NCI-H1417 treated with DMSO at 0.1 percent for 48 hours (cell line): ENCODE measurements around the gene UMOD.

Experiments
- DNase-seq: peaks from one replicate; lab custom pipeline; 2025; lab: John Stamatoyannopoulos, UW

UMOD gene

GRCh38 chr16:20300312-20301097 is 52.0 kb downstream of the UMOD start:
- DNase-seq = no peak

- no peak for DNase-seq
Observed at GRCh38 chr16:20298452-20298851, 54.1 kb downstream of the UMOD start.

- DNase-seq = no peak
Observed at GRCh38 chr16:20291208-20292206, 61.0 kb downstream of the UMOD start.

- DNase-seq = no peak
Observed at GRCh38 chr16:20289571-20289970, 62.9 kb downstream of the UMOD start.

GRCh38 chr16:20285993-20286499 is 66.5 kb downstream of the UMOD start:
- DNase-seq = no peak
